T-cell (primary cell): ENCODE data around the gene FNDC4. TPM values are rescaled to one million over a fixed set of nuclear protein-coding genes. Genes with fewer than 3 reads are reported as not detected.
A peak's percentile ranks its signal among the peaks of the same experiment; 100 is the strongest.

ENCODE experiments used
- ATAC-seq, 4 experiments: fragments of 200-7000 bp in 3 of 4; fragments of 150-1000 bp in 1 of 4; cut with Tn5 transposase; replicated peaks in 1 of 4; 1 replicate in 3 of 4; 2 replicates in 1 of 4; pipeline ENCODE4 v1.10.0; 2021; ENCODE audit warnings: moderate library complexity in 3 of 4, mild to moderate bottlenecking in 2 of 4, moderate number of reproducible peaks in 1 of 4
- CTCF ChIA-PET, 2 donors: fragments of 300-600 bp; sonication (Branson Sonifier 250); formaldehyde crosslinking; loops; one replicate each; lab custom pipeline; 2022; ENCODE audit warnings: antibody characterized with exemption in 2 of 2; lab: Charles Lee
- POLR2A ChIA-PET, 2 donors: fragments of 300-600 bp; sonication (Branson Sonifier 250); formaldehyde crosslinking; loops; one replicate each; lab custom pipeline; 2022; ENCODE audit warnings: antibody characterized with exemption in 2 of 2; lab: Charles Lee
- DNase-seq, 35 experiments: peaks; one replicate each; pipeline versions ENCODE4 v3.0.0 to v3.0.0-alpha.2; 2013 to 2023
- H3K27ac ChIP-seq: one replicate; pipeline ENCODE4 v1.5.1; 2013; ENCODE audit warnings: low read length
- H3K27me3 ChIP-seq, 2 experiments: replicated peaks in 1 of 2; 1 replicate in 1 of 2; 2 replicates in 1 of 2; pipeline versions ENCODE4 v1.6.1 to v1.7.0; 2013; ENCODE audit warnings: low read length in 1 of 2, mixed read lengths in 1 of 2; ENCODE audit not compliant: control insufficient read depth in 2 of 2, insufficient read depth in 2 of 2; ENCODE audit errors: extremely low read depth in 1 of 2
- H3K36me3 ChIP-seq, 2 donors: 1 replicate in 1 of 2; 2 replicates in 1 of 2; pipeline versions ENCODE4 v1.6.1 to v1.7.0; 2013; ENCODE audit warnings: low read length in 1 of 2; ENCODE audit not compliant: control insufficient read depth in 2 of 2, insufficient read depth in 1 of 2; ENCODE audit errors: extremely low read depth in 1 of 2
- H3K4me1 ChIP-seq, 2 experiments: 1 replicate in 1 of 2; 2 replicates in 1 of 2; pipeline versions ENCODE4 v1.6.1 to v1.7.0; 2013; ENCODE audit warnings: low read length in 2 of 2, mixed read lengths in 1 of 2; ENCODE audit not compliant: insufficient read depth in 2 of 2, control insufficient read depth in 1 of 2; ENCODE audit errors: extremely low read depth in 1 of 2
- H3K4me3 ChIP-seq, 2 donors: 1 replicate in 1 of 2; 2 replicates in 1 of 2; pipeline versions ENCODE4 v1.5.1 to v1.7.0; 2013; ENCODE audit warnings: mild to moderate bottlenecking in 2 of 2, low read length in 1 of 2, moderate library complexity in 1 of 2; ENCODE audit not compliant: control insufficient read depth in 1 of 2; ENCODE audit errors: extremely low read depth in 1 of 2
- H3K9me3 ChIP-seq: 2 replicates; pipeline ENCODE4 v1.7.0; 2013
- H3K27ac Mint-ChIP-seq, 2 donors: one replicate each; pipeline ENCODE4 v1.8.0; 2020 to 2021; ENCODE audit warnings: mild to moderate bottlenecking in 2 of 2, mixed read lengths in 2 of 2
- H3K27me3 Mint-ChIP-seq, 2 donors: one replicate each; pipeline ENCODE4 v1.8.0; 2021 to 2022; ENCODE audit warnings: mixed read lengths in 2 of 2
- H3K36me3 Mint-ChIP-seq: one replicate; pipeline ENCODE4 v1.8.0; 2021; ENCODE audit warnings: mixed read lengths
- H3K4me1 Mint-ChIP-seq, 3 donors: one replicate each; pipeline ENCODE4 v1.8.0; 2020 to 2022; ENCODE audit warnings: mixed read lengths in 3 of 3, mild to moderate bottlenecking in 1 of 3
- H3K4me3 Mint-ChIP-seq, 3 donors: one replicate each; pipeline ENCODE4 v1.8.0; 2020 to 2022; ENCODE audit warnings: mild to moderate bottlenecking in 3 of 3, mixed read lengths in 3 of 3, moderate library complexity in 3 of 3
- H3K9me3 Mint-ChIP-seq, 3 donors: one replicate each; pipeline ENCODE4 v1.8.0; 2020 to 2022; ENCODE audit warnings: mixed read lengths in 3 of 3
- WGBS: methylation state at CpG from one replicate; pipeline ENCODE4 v1.1.5; 2013; ENCODE audit warnings: missing lambda C conversion rate; ENCODE audit not compliant: insufficient coverage; 5-methylcytosine and 5-hydroxymethylcytosine counted together
- total RNA-seq, 35 experiments: library from RNA in 6 of 35; stranded (reverse) in 6 of 35; fragments of 120-200 nt in 1 of 35; gene quantifications; one replicate each; pipeline versions ENCODE4 v1.2.1 to v1.2.4 and lab custom pipeline; 2013 to 2026

The FNDC4 gene
- total RNA-seq, 5 donors from 2014 or later (not counting 1 experiment from before 2014, with no cell fraction given), result 0.13 to 0.98 (median 0.50) TPM

DNA sequence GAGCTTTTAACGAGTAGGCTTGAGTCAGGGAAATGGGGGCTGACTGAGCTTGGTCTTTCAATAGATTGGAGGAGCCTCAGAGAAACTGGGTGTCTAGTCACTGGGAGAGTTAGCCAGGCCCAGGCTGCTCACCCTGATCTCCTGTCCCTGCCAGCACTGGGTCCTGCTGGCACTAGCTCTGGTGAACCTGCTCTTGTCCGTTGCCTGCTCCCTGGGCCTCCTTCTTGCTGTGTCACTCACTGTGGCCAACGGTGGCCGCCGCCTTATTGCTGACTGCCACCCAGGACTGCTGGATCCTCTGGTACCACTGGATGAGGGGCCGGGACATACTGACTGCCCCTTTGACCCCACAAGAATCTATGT is 52.1 kb downstream of the FNDC4 start:
- DNase-seq (no peak), ATAC-seq (peak in 3 of 4 experiments; percentile 5 to 17 (median 11))
- Mint-ChIP-seq H3K4me1 (peaks cover 5 to 15% (median 9%) of the 10 kb centered on the region in 3 donors), H3K9me3 (no peaks in the 10 kb centered on the region), H3K27ac (peak overlapping the region; percentile 28 to 60), H3K27me3 (no peaks in the 10 kb centered on the region), H3K36me3 (peaks cover 45% of the 10 kb centered on the region), H3K4me3 (peak overlapping the region in 1 of 3 donors; percentile 46)
- H3K36me3 ChIP-seq, result peaks cover 18 to 43% of the 10 kb centered on the region in 2 donors
- POLR2A ChIA-PET, result no interaction called here
- H3K9me3 ChIP-seq, result no peaks in the 10 kb centered on the region
- CTCF ChIA-PET, result interaction anchor here in 1 of 2 donors (0.6 kb wide), 1 partner anchor 13 kb away, joined by 3 read pairs; no protein-coding TSS in a partner anchor
- no peak overlapping the region for H3K4me3 ChIP-seq
- no peaks in the 10 kb centered on the region for H3K27me3 ChIP-seq
- WGBS, result 95% methylated on average over 6 of the region's 6 CpGs
- H3K4me1 ChIP-seq, result peaks cover 3 to 4% of the 10 kb centered on the region in 2 experiments
- no peak overlapping the region for H3K27ac ChIP-seq

DNA sequence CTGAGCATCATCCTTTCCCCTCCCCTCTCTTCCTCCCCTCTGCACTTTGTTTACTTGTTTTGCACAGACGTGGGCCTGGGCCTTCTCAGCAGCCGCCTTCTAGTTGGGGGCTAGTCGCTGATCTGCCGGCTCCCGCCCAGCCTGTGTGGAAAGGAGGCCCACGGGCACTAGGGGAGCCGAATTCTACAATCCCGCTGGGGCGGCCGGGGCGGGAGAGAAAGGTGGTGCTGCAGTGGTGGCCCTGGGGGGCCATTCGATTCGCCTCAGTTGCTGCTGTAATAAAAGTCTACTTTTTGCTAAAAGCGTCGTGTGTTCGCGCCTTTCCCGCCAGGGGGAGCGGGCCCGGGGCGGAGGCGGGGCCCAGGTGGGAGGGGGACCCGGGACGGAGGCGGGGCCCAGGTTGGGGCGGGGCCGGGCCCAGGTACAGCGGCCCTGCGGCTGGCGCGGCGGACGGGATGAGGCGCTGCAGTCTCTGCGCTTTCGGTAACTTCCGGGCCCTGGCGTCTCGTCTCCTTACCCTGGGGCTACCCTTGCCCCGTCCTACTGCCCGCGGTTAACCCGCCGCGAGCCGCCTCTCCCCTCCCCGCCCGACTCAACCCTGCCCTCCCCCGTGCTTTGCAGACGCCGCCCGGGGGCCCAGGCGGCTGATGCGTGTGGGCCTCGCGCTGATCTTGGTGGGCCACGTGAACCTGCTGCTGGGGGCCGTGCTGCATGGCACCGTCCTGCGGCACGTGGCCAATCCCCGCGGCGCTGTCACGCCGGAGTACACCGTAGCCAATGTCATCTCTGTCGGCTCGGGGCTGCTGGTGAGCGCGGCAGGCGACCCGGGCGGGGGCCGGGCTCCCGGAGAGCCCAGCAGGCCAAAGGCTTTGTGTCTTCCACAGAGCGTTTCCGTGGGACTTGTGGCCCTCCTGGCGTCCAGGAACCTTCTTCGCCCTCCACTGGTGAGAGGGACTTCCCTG is 52.8 kb downstream of the FNDC4 start, which contains the start of gene KRTCAP3:
Gene KRTCAP3 (plus strand): TSS at position 424 of the 962 bp plus-strand sequence. CDS start 32 bp downstream, at position 456.
- peaks cover 3 to 4% of the 10 kb centered on the region in 2 experiments for H3K4me1 ChIP-seq
- no peaks in the 10 kb centered on the region for H3K9me3 ChIP-seq
- WGBS, result 90% methylated on average over 67 of the region's 80 CpGs
- ChIA-PET CTCF (no interaction called here), POLR2A (no interaction called here)
- no peaks in the 10 kb centered on the region for H3K9me3 Mint-ChIP-seq
- DNase-seq (peak in 31 of 35 experiments; percentile 6 to 75 (median 53)), ATAC-seq (peak; percentile 79 to 87 (median 84))
- no peak within 1 kb of the TSS for H3K4me3 ChIP-seq
- H3K4me3 Mint-ChIP-seq, result peak within 1 kb of the TSS in 1 of 3 donors; percentile 46
- H3K36me3 ChIP-seq, result peaks cover 18 to 45% of the 10 kb centered on the region in 2 donors
- peak within 1 kb of the TSS; percentile 36 to 60 for H3K27ac Mint-ChIP-seq
- peaks cover 41% of the 10 kb centered on the region for H3K36me3 Mint-ChIP-seq
- H3K4me1 Mint-ChIP-seq, result peaks cover 5 to 15% (median 9%) of the 10 kb centered on the region in 3 donors
- H3K27me3 ChIP-seq, result no peaks in the 10 kb centered on the region
- H3K27ac ChIP-seq, result no peak within 1 kb of the TSS
- no peaks in the 10 kb centered on the region for H3K27me3 Mint-ChIP-seq

Other genes starting within 250 kb of the FNDC4 start
- gene SLC30A3, start 232.2 kb downstream of the FNDC4 start, total RNA-seq, result under 1 TPM in 2 of 5 donors, not detected in 3; 0.06 to 0.26 TPM
- gene DNAJC5G, start 219.8 kb downstream of the FNDC4 start, total RNA-seq, result not detected
- gene TRIM54, start 212.8 kb downstream of the FNDC4 start, total RNA-seq, result not detected
- 1 to 10 TPM; 1.8 to 7.8 (median 4.2) TPM for gene UCN, start 186.8 kb downstream of the FNDC4 start, total RNA-seq
- gene MPV17, start 172.1 kb downstream of the FNDC4 start, total RNA-seq, result 10 to 100 TPM; 64.5 to 99.1 (median 93.6) TPM
- gene GTF3C2, start 138.4 kb downstream of the FNDC4 start, total RNA-seq, result 10 to 100 TPM; 69.8 to 89.9 (median 82.1) TPM
- 10 to 100 TPM; 35.6 to 50.3 (median 40.5) TPM for gene EIF2B4, start 124.9 kb downstream of the FNDC4 start, total RNA-seq
- 100 to 1,000 TPM in 3 of 5 donors, 10 to 100 TPM in 2; 77.9 to 130 (median 121) TPM for gene SNX17, start 124.6 kb downstream of the FNDC4 start, total RNA-seq
- gene ZNF513, start 114.5 kb downstream of the FNDC4 start, total RNA-seq, result 10 to 100 TPM; 20.6 to 27.0 (median 21.9) TPM
- 10 to 100 TPM; 40.9 to 65.9 (median 62.4) TPM for gene PPM1G, start 85.6 kb downstream of the FNDC4 start, total RNA-seq
- gene NRBP1, start 66.6 kb downstream of the FNDC4 start, total RNA-seq, result 100 to 1,000 TPM in 4 of 5 donors, 10 to 100 TPM in 1; 99.1 to 187 (median 109) TPM
- gene KRTCAP3, start 52.8 kb downstream of the FNDC4 start, total RNA-seq, result 10 to 100 TPM; 12.3 to 21.1 (median 19.7) TPM
- gene IFT172, start 5.5 kb downstream of the FNDC4 start, total RNA-seq, result 10 to 100 TPM; 14.6 to 25.3 (median 17.3) TPM
- under 1 TPM in 2 of 5 donors, not detected in 3; 0.23 to 0.28 TPM for gene GCKR, start 1.6 kb upstream of the FNDC4 start, total RNA-seq
- 10 to 100 TPM; 38.9 to 52.1 (median 49.7) TPM for gene ZNF512, start 87.8 kb upstream of the FNDC4 start, total RNA-seq
- gene CCDC121, start 133.8 kb upstream of the FNDC4 start, total RNA-seq, result 1 to 10 TPM in 3 of 5 donors, under 1 TPM in 2; 0.49 to 1.4 (median 1.2) TPM
- gene GPN1, start 133.8 kb upstream of the FNDC4 start, total RNA-seq, result 10 to 100 TPM; 27.0 to 32.1 (median 28.9) TPM
- 10 to 100 TPM; 39.2 to 53.2 (median 39.3) TPM for gene SUPT7L, start 168.4 kb upstream of the FNDC4 start, total RNA-seq
- 10 to 100 TPM; 21.1 to 24.2 (median 21.8) TPM for gene SLC4A1AP, start 168.7 kb upstream of the FNDC4 start, total RNA-seq